HG03196 (cell line): ENCODE measurements around the gene TET3.

Experiments
- ATAC-seq: cut with Tn5 transposase; IDR thresholded peaks from one replicate; pipeline ENCODE4 v1.9.1; 2021; ENCODE audit not compliant: unreplicated experiment

Gene TET3

GRCh38 chr2:74002505-74003421 is 18.1 kb downstream of the TET3 start:
- ATAC-seq = peak; percentile 70

GRCh38 chr2:74003494-74004211 is 18.9 kb downstream of the TET3 start:
- no peak for ATAC-seq

DNA sequence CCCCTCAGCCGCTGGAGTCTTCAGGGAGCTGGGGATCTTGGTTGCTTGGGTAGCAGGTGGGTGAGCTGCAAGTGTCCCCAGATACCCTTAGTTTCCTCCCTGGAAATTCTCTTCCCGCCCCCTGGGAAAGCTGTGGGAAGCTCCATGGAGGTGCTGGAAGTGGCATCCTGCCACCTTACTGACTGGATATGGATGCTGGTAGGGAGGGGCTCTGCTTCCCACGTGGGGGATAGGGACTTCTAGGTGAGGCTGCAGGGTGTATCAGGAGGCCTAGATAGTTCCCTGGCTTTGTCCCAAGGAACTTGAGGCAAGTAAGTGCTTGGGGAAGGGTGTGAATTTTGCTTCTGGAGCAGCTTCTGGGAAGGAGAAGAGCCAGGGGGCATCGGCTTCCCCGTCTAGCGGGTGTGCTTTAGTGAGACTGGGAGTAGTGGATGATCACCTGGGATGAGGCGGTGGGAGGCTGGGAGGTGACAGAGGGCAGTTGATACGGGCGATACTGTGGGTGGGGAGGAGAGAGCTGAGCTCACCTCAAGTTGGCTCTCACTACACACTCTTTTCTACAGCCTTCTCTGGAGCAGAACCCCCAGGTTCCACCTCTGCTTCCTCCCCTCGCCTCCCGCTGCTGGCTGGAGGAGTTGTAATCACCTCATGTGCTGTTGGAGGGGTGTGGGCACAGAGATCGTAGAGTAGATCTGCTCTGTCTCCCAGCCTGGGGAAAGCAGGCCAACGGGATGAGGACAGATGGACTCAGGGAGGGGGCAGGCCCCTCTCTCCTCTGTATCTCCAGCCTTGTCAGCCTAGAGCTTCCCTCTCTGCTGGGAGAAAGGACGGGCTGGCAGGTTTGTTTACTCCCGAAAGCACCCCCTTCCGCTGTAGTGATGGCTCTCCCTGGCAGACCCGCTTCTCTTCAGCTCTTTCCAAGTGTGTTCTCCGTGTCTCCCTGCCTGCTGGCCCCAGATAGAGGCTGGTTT is 19.8 kb downstream of the TET3 start:
- ATAC-seq = no peak

DNA sequence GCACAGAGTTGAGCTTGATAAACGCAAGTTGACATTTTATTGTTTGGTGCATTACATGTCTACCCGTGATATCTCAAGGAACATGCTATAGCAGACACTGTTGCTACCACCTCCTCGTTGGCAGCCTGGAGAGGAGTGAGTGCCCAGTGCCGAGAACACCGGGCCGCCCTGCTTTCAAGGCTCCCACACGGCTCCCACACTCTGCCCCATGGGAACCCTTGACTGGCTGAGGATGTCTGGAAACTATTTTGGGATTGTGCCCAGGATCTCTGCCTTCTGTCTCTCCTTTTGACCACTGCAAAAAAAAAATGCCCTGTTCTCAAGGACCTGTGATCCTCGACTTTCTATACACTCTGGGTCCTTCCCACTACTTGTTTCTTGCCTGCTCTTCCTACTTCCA is 21.1 kb downstream of the TET3 start:
- ATAC-seq = no peak

DNA sequence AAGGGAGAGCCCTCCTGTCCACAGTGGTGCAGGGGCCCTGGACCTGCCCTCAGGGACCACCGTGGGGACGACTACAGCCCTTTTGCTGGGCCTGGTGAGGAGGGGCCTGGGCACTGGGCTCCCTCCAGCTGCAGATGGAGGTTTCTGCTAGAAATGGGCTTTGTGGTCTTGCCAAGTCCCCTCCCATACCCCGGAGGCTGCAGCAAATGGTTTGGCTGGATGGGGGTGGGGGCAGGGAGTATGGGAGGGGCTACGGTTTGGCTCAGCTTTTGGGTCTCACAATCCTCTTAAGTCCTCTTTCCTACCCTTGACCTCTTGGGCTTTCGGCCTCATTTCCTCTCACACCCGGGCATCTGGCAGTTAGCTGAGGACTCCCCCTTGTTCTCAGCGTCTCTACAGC is 21.7 kb downstream of the TET3 start:
- no peak for ATAC-seq

- ATAC-seq = no peak
Observed at GRCh38 chr2:74007121-74007520, 22.4 kb downstream of the TET3 start.

GRCh38 chr2:74007711-74008110 is 23.0 kb downstream of the TET3 start:
- ATAC-seq = no peak

- no peak for ATAC-seq
Observed at GRCh38 chr2:74008761-74009395, 24.2 kb downstream of the TET3 start.

GRCh38 chr2:74009577-74009976 is 24.9 kb downstream of the TET3 start:
- ATAC-seq = no peak

- ATAC-seq = no peak
Observed at GRCh38 chr2:74010087-74010541, 25.4 kb downstream of the TET3 start.

DNA sequence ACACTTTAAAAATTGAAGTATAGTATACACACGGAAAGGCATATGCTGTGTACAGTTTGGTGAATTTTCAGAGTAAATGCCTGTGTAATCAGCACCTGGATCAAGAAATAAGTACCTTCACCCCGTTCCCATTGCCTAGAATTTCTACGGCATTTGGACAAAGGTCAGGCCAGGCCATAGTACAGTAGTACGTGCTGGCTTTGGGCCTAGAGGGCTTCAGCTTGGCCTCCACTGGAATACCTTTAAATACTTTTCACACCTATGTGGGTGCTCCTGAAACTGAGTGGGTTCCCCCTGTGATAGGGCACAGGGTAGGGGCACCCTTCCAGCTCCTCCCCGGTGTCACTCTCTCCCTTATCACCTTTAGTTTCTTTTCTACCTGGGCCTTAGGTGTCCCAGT is 26.5 kb downstream of the TET3 start:
- no peak for ATAC-seq

- ATAC-seq = no peak
Observed at GRCh38 chr2:74014813-74015212, 30.1 kb downstream of the TET3 start.

DNA sequence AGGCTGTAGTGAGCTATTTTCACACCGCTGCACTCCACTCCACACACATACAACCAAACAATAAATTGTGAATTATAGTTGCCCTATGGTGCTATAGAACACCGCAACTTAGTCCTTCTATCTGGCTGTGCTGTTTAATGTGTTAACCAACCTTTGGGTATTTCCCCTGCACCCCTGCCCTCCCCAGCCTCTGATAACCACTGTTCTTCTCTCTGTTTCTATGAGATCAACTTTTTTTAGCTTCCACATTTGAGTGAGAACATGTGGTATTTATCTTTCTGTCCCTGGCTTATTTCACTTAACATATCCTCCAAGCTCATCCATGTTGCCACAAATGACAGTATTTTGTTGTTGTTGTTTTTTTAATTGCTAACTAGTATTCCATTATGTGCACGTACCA is 32.5 kb downstream of the TET3 start:
- no peak for ATAC-seq

- ATAC-seq = no peak
Observed at GRCh38 chr2:74019516-74019915, 34.8 kb downstream of the TET3 start.

GRCh38 chr2:74020702-74021406 is 36.1 kb downstream of the TET3 start:
- ATAC-seq = no peak

GRCh38 chr2:74021407-74021755 is 36.7 kb downstream of the TET3 start:
- no peak for ATAC-seq

- ATAC-seq = no peak
Observed at GRCh38 chr2:74024216-74024615, 39.5 kb downstream of the TET3 start.

GRCh38 chr2:74025971-74026612 is 41.4 kb downstream of the TET3 start:
- ATAC-seq = no peak

- no peak for ATAC-seq
Observed at GRCh38 chr2:74026687-74027241, 42.1 kb downstream of the TET3 start.
